ENCODE data around the gene TRIM2.

- no peak for TF ChIP-seq POLR2A (IDR thresholded peaks at IDR 0.05; ENCODE audit: low read length)
- no peak for TF ChIP-seq GATA1 (IDR thresholded peaks at IDR 0.05; ENCODE audit: low read depth, low read length)
These were observed 22.9 kb upstream of the TRIM2 start for GRCh38 chr4:153181293-153181692.
